ENCODE measurements around the gene TOP3B.
"Not testable (repeated sequence)": the region's sequence is repeated elsewhere in the genome, so short reads cannot be mapped to it uniquely, and the experiment has no call there.

TOP3B gene

GRCh38 chr22:21917959-21918261 lies 64.7 kb downstream of the TOP3B start:
- FAIRE-seq (no peak), DNase-seq (ENCODE audit: insufficient read length, low spot score) (no peak)
- TF ChIP-seq POLR2AphosphoS5 (IDR thresholded peaks at IDR 0.05; ENCODE audit: low read depth, low read length) = no peak
- no peak for TF ChIP-seq TAF1 (IDR thresholded peaks at IDR 0.05; ENCODE audit: low read depth, low read length)
- no peak for TF ChIP-seq PAX5 (IDR thresholded peaks at IDR 0.05; ENCODE audit: insufficient read depth, low read length, severe bottlenecking)

- FAIRE-seq (no peak), DNase-seq (ENCODE audit: insufficient read length, low spot score) (no peak)
- TF ChIP-seq POU2F2 (IDR thresholded peaks at IDR 0.05; ENCODE audit: low read depth, low read length) (no peak), PAX5 (IDR thresholded peaks at IDR 0.05; ENCODE audit: insufficient read depth, low read length, severe bottlenecking) (no peak), POLR2A (IDR thresholded peaks at IDR 0.05; ENCODE audit: low read depth, low read length) (no peak), TAF1 (IDR thresholded peaks at IDR 0.05; ENCODE audit: low read depth, low read length) (no peak), POLR2AphosphoS5 (IDR thresholded peaks at IDR 0.05; ENCODE audit: low read depth, low read length) (no peak), SPI1 (IDR thresholded peaks at IDR 0.05; ENCODE audit: low read depth, low read length) (no peak)
Measured at GRCh38 chr22:21917181-21917958, 65.2 kb downstream of the TOP3B start.

- DNase-seq (ENCODE audit: insufficient read length, low spot score) (no peak), FAIRE-seq (no peak)
- no peak for TF ChIP-seq TAF1 (IDR thresholded peaks at IDR 0.05; ENCODE audit: low read depth, low read length)
- no peak for TF ChIP-seq POLR2A (IDR thresholded peaks at IDR 0.05; ENCODE audit: low read depth, low read length)
- no peak for TF ChIP-seq SPI1 (IDR thresholded peaks at IDR 0.05; ENCODE audit: low read depth, low read length)
- no peak for TF ChIP-seq POU2F2 (IDR thresholded peaks at IDR 0.05; ENCODE audit: low read depth, low read length)
- TF ChIP-seq PAX5 (IDR thresholded peaks at IDR 0.05; ENCODE audit: insufficient read depth, low read length, severe bottlenecking) = no peak
- TF ChIP-seq POLR2AphosphoS5 (IDR thresholded peaks at IDR 0.05; ENCODE audit: low read depth, low read length) = no peak
Measured at GRCh38 chr22:21916309-21916918, 66.2 kb downstream of the TOP3B start.

GRCh38 chr22:21915624-21916308 lies 66.8 kb downstream of the TOP3B start:
- FAIRE-seq = no peak
- DNase-seq (ENCODE audit: insufficient read length, low spot score) = no peak
- TF ChIP-seq POLR2AphosphoS5 (IDR thresholded peaks at IDR 0.05; ENCODE audit: low read depth, low read length) (no peak), POLR2A (IDR thresholded peaks at IDR 0.05; ENCODE audit: low read depth, low read length) (no peak), SPI1 (IDR thresholded peaks at IDR 0.05; ENCODE audit: low read depth, low read length) (no peak), POU2F2 (IDR thresholded peaks at IDR 0.05; ENCODE audit: low read depth, low read length) (no peak), PAX5 (IDR thresholded peaks at IDR 0.05; ENCODE audit: insufficient read depth, low read length, severe bottlenecking) (no peak), TAF1 (IDR thresholded peaks at IDR 0.05; ENCODE audit: low read depth, low read length) (no peak)

- FAIRE-seq; DNase-seq (ENCODE audit: insufficient read length, low spot score): not testable (repeated sequence)
Measured at GRCh38 chr22:21914033-21914642, 68.4 kb downstream of the TOP3B start.

GRCh38 chr22:21910367-21910766 lies 72.2 kb downstream of the TOP3B start:
- not testable (repeated sequence) for DNase-seq (ENCODE audit: insufficient read length, low spot score); FAIRE-seq

GRCh38 chr22:21909871-21910270 lies 72.7 kb downstream of the TOP3B start:
- FAIRE-seq (no peak), DNase-seq (ENCODE audit: insufficient read length, low spot score) (no peak)
- TF ChIP-seq TAF1 (IDR thresholded peaks at IDR 0.05; ENCODE audit: low read depth, low read length) (no peak), PAX5 (IDR thresholded peaks at IDR 0.05; ENCODE audit: insufficient read depth, low read length, severe bottlenecking) (no peak), POLR2AphosphoS5 (IDR thresholded peaks at IDR 0.05; ENCODE audit: low read depth, low read length) (no peak), POLR2A (IDR thresholded peaks at IDR 0.05; ENCODE audit: low read depth, low read length) (no peak), SPI1 (IDR thresholded peaks at IDR 0.05; ENCODE audit: low read depth, low read length) (no peak), POU2F2 (IDR thresholded peaks at IDR 0.05; ENCODE audit: low read depth, low read length) (no peak)

GRCh38 chr22:21907638-21908522 lies 74.7 kb downstream of the TOP3B start:
- TF ChIP-seq SPI1 (IDR thresholded peaks at IDR 0.05; ENCODE audit: low read depth, low read length) (no peak), POU2F2 (IDR thresholded peaks at IDR 0.05; ENCODE audit: low read depth, low read length) (no peak), POLR2AphosphoS5 (IDR thresholded peaks at IDR 0.05; ENCODE audit: low read depth, low read length) (no peak), TAF1 (IDR thresholded peaks at IDR 0.05; ENCODE audit: low read depth, low read length) (no peak), POLR2A (IDR thresholded peaks at IDR 0.05; ENCODE audit: low read depth, low read length) (no peak), PAX5 (IDR thresholded peaks at IDR 0.05; ENCODE audit: insufficient read depth, low read length, severe bottlenecking) (no peak)
- FAIRE-seq = no peak
- no peak for DNase-seq (ENCODE audit: insufficient read length, low spot score)
